Mesenchymal stem cell (in vitro differentiated cells and primary cell): ENCODE data around the gene PGAM5.

ENCODE experiments used
- DNase-seq: peaks from one replicate; pipeline ENCODE4 v3.0.0-alpha.2; 2013
- H2AFZ ChIP-seq: one replicate; pipeline ENCODE4 v1.6.1; 2013; ENCODE audit warnings: low read depth, mild to moderate bottlenecking, control low read depth, inconsistent platforms, low read length, moderate library complexity
- H2AK5ac ChIP-seq: 2 replicates; pipeline ENCODE4 v1.6.1; 2013; ENCODE audit warnings: low read length, moderate library complexity, mild to moderate bottlenecking, inconsistent platforms; ENCODE audit not compliant: severe bottlenecking
- H2BK120ac ChIP-seq: one replicate; pipeline ENCODE4 v1.6.1; 2013; ENCODE audit warnings: low read depth, mild to moderate bottlenecking, inconsistent platforms, low read length, moderate library complexity
- H2BK12ac ChIP-seq, 2 experiments: one replicate each; pipeline ENCODE4 v1.6.1; 2013; ENCODE audit warnings: inconsistent platforms in 2 of 2, low read length in 2 of 2, mild to moderate bottlenecking in 2 of 2, moderate library complexity in 2 of 2, control low read depth in 1 of 2
- H2BK15ac ChIP-seq: one replicate; pipeline ENCODE4 v1.6.1; 2013; ENCODE audit warnings: mild to moderate bottlenecking, low read depth, inconsistent platforms; ENCODE audit not compliant: poor library complexity, severe bottlenecking
- H2BK5ac ChIP-seq: 2 replicates; pipeline ENCODE4 v1.6.1; 2013; ENCODE audit warnings: low read depth, mild to moderate bottlenecking, low read length, control low read depth, inconsistent platforms; ENCODE audit not compliant: poor library complexity, severe bottlenecking
- H3K14ac ChIP-seq, 2 experiments: one replicate each; pipeline ENCODE4 v1.6.1; 2013; ENCODE audit warnings: inconsistent platforms in 2 of 2, low read length in 2 of 2, control low read depth in 1 of 2, mild to moderate bottlenecking in 1 of 2, moderate library complexity in 1 of 2
- H3K18ac ChIP-seq, 2 experiments: one replicate each; pipeline ENCODE4 v1.6.1; 2013; ENCODE audit warnings: inconsistent platforms in 2 of 2, low read length in 2 of 2, control low read depth in 1 of 2, low read depth in 1 of 2, mild to moderate bottlenecking in 1 of 2
- H3K23ac ChIP-seq, 2 experiments: one replicate each; pipeline ENCODE4 v1.6.1; 2013; ENCODE audit warnings: inconsistent platforms in 2 of 2, low read length in 2 of 2, mild to moderate bottlenecking in 2 of 2, moderate library complexity in 2 of 2, control low read depth in 1 of 2
- H3K27ac ChIP-seq: 2 replicates; pipeline ENCODE4 v1.5.1; 2013; ENCODE audit warnings: mild to moderate bottlenecking, moderate library complexity, low read length, control low read depth, inconsistent platforms; ENCODE audit not compliant: poor library complexity, severe bottlenecking
- H3K27me3 ChIP-seq, 2 experiments: 2 replicates each; pipeline versions ENCODE4 v1.6.1 to v1.7.0; 2013; ENCODE audit warnings: low read length in 2 of 2, mild to moderate bottlenecking in 2 of 2, moderate library complexity in 2 of 2, control low read depth in 1 of 2, inconsistent platforms in 1 of 2; ENCODE audit not compliant: control insufficient read depth in 1 of 2, insufficient read depth in 1 of 2
- H3K36me3 ChIP-seq, 2 experiments: 2 replicates each; pipeline versions ENCODE4 v1.6.1 to v1.7.0; 2013; ENCODE audit warnings: low read length in 2 of 2, control low read depth in 1 of 2, inconsistent platforms in 1 of 2, low read depth in 1 of 2, mild to moderate bottlenecking in 1 of 2; ENCODE audit not compliant: insufficient read depth in 2 of 2, control insufficient read depth in 1 of 2
- H3K4ac ChIP-seq, 2 experiments: one replicate each; pipeline ENCODE4 v1.6.1; 2013; ENCODE audit warnings: inconsistent platforms in 2 of 2, low read length in 2 of 2, mild to moderate bottlenecking in 2 of 2, moderate library complexity in 2 of 2, control low read depth in 1 of 2, low read depth in 1 of 2
- H3K4me1 ChIP-seq: 2 replicates; pipeline ENCODE4 v1.6.1; 2013; ENCODE audit warnings: low read depth, low read length, control low read depth; ENCODE audit not compliant: control insufficient read depth, insufficient read depth
- H3K4me2 ChIP-seq: 2 replicates; pipeline ENCODE4 v1.6.1; 2013; ENCODE audit warnings: low read length, mild to moderate bottlenecking, inconsistent platforms; ENCODE audit not compliant: poor library complexity, severe bottlenecking
- H3K4me3 ChIP-seq, 2 experiments: 2 replicates each; pipeline versions ENCODE4 v1.5.1 to v1.7.0; 2013; ENCODE audit warnings: low read length in 2 of 2, mild to moderate bottlenecking in 2 of 2, control low read depth in 1 of 2, low read depth in 1 of 2; ENCODE audit not compliant: insufficient read depth in 1 of 2
- H3K79me1 ChIP-seq: replicated peaks from 2 replicates; pipeline ENCODE4 v1.6.1; 2013; ENCODE audit warnings: mild to moderate bottlenecking, control low read depth, low read length, inconsistent platforms; ENCODE audit not compliant: poor library complexity, severe bottlenecking
- H3K9ac ChIP-seq: 2 replicates; pipeline ENCODE4 v1.7.0; 2013; ENCODE audit warnings: mild to moderate bottlenecking, low read length, moderate library complexity
- H3K9me3 ChIP-seq: 2 replicates; pipeline ENCODE4 v1.7.0; 2013; ENCODE audit warnings: mild to moderate bottlenecking, low read length; ENCODE audit not compliant: control insufficient read depth
- H4K8ac ChIP-seq: one replicate; pipeline ENCODE4 v1.6.1; 2013; ENCODE audit warnings: inconsistent platforms, mild to moderate bottlenecking, low read length, moderate library complexity
- H4K91ac ChIP-seq: one replicate; pipeline ENCODE4 v1.6.1; 2013; ENCODE audit warnings: mild to moderate bottlenecking, low read length, inconsistent platforms
- WGBS: methylation state at CpG from one replicate; pipeline ENCODE4 v1.1.7; 2013; ENCODE audit warnings: mixed read lengths; 5-methylcytosine and 5-hydroxymethylcytosine counted together

The PGAM5 gene

GRCh38 chr12:132723015-132723763 lies 12.5 kb downstream of the PGAM5 start:
- Histone ChIP-seq H3K9ac (no peak overlapping the region), H3K4me2 (no peak overlapping the region), H3K4me1 (no peaks in the 10 kb centered on the region), H2AK5ac (no peak overlapping the region), H3K23ac (no peak overlapping the region), H3K18ac (no peak overlapping the region), H3K27me3 (no peaks in the 10 kb centered on the region), H2BK15ac (no peak overlapping the region), H3K36me3 (peaks cover 87 to 89% of the 10 kb centered on the region in 2 experiments), H3K27ac (no peak overlapping the region), H4K8ac (no peak overlapping the region), H3K9me3 (no peaks in the 10 kb centered on the region), H3K4me3 (no peak overlapping the region), H4K91ac (no peak overlapping the region), H3K4ac (no peak overlapping the region), H2BK12ac (no peak overlapping the region), H2BK5ac (no peak overlapping the region), H2BK120ac (no peak overlapping the region), H3K79me1 (peaks cover 29% of the 10 kb centered on the region), H2AFZ (no peak overlapping the region), H3K14ac (no peak overlapping the region)
- WGBS = 98% methylated on average over 29 of the region's 30 CpGs
- no peak for DNase-seq

GRCh38 chr12:132723764-132724140 lies 13.1 kb downstream of the PGAM5 start:
- H3K9me3 ChIP-seq = no peaks in the 10 kb centered on the region
- H3K4me3 ChIP-seq = no peak overlapping the region
- no peak overlapping the region for H2AK5ac ChIP-seq
- DNase-seq = no peak
- no peak overlapping the region for H3K18ac ChIP-seq
- no peaks in the 10 kb centered on the region for H3K4me1 ChIP-seq
- H3K79me1 ChIP-seq = peaks cover 34% of the 10 kb centered on the region
- H2BK12ac ChIP-seq = no peak overlapping the region
- H3K36me3 ChIP-seq = peaks cover 88 to 93% of the 10 kb centered on the region in 2 experiments
- H3K23ac ChIP-seq = no peak overlapping the region
- H3K27me3 ChIP-seq = no peaks in the 10 kb centered on the region
- H3K4me2 ChIP-seq = no peak overlapping the region
- no peak overlapping the region for H2BK15ac ChIP-seq
- no peak overlapping the region for H4K91ac ChIP-seq
- H3K14ac ChIP-seq = no peak overlapping the region
- H3K27ac ChIP-seq = no peak overlapping the region
- no peak overlapping the region for H2BK5ac ChIP-seq
- no peak overlapping the region for H4K8ac ChIP-seq
- WGBS = 88% methylated on average over 1 of the region's 2 CpGs
- no peak overlapping the region for H3K9ac ChIP-seq
- no peak overlapping the region for H3K4ac ChIP-seq
- no peak overlapping the region for H2BK120ac ChIP-seq
- no peak overlapping the region for H2AFZ ChIP-seq

- no peak overlapping the region for H2AFZ ChIP-seq
- H4K8ac ChIP-seq = peak overlapping the region; percentile 61
- H3K27ac ChIP-seq = no peak overlapping the region
- H3K9me3 ChIP-seq = no peaks in the 10 kb centered on the region
- no peak overlapping the region for H3K4ac ChIP-seq
- H3K27me3 ChIP-seq = no peaks in the 10 kb centered on the region
- DNase-seq = no peak
- no peak overlapping the region for H3K4me2 ChIP-seq
- no peak overlapping the region for H2BK15ac ChIP-seq
- no peak overlapping the region for H2BK120ac ChIP-seq
- H3K36me3 ChIP-seq = peaks cover 84 to 87% of the 10 kb centered on the region in 2 experiments
- no peak overlapping the region for H3K4me3 ChIP-seq
- no peak overlapping the region for H2AK5ac ChIP-seq
- H3K14ac ChIP-seq = no peak overlapping the region
- no peaks in the 10 kb centered on the region for H3K4me1 ChIP-seq
- H3K79me1 ChIP-seq = peaks cover 35% of the 10 kb centered on the region
- WGBS = 95% methylated on average over 30 of the region's 30 CpGs
- no peak overlapping the region for H3K18ac ChIP-seq
- H3K9ac ChIP-seq = no peak overlapping the region
- H3K23ac ChIP-seq = no peak overlapping the region
- H2BK12ac ChIP-seq = no peak overlapping the region
- no peak overlapping the region for H4K91ac ChIP-seq
- no peak overlapping the region for H2BK5ac ChIP-seq
Observed at GRCh38 chr12:132724506-132725241, 14.0 kb downstream of the PGAM5 start.

GRCh38 chr12:132726386-132726785 lies 15.7 kb downstream of the PGAM5 start:
- Histone ChIP-seq H2BK12ac (no peak overlapping the region), H3K27ac (no peak overlapping the region), H4K91ac (no peak overlapping the region), H3K4ac (no peak overlapping the region), H3K4me3 (no peak overlapping the region), H3K36me3 (peaks cover 82 to 88% of the 10 kb centered on the region in 2 experiments), H2BK15ac (no peak overlapping the region), H2BK120ac (no peak overlapping the region), H3K18ac (no peak overlapping the region), H3K4me2 (no peak overlapping the region), H3K79me1 (peaks cover 30% of the 10 kb centered on the region), H3K9me3 (no peaks in the 10 kb centered on the region), H3K4me1 (no peaks in the 10 kb centered on the region), H3K14ac (no peak overlapping the region), H4K8ac (no peak overlapping the region), H2AK5ac (no peak overlapping the region), H3K9ac (no peak overlapping the region), H3K23ac (no peak overlapping the region), H2BK5ac (no peak overlapping the region), H2AFZ (no peak overlapping the region), H3K27me3 (no peaks in the 10 kb centered on the region)
- no peak for DNase-seq
- WGBS = 91% methylated on average over 12 of the region's 12 CpGs
